Skeletal muscle satellite cell (primary cell): Measurements from ENCODE around the gene CYB5R4.

Experiments
- H3K27me3 ChIP-seq: 2 replicates; pipeline ENCODE4 v1.7.0; 2013; ENCODE audit warnings: low read length; ENCODE audit not compliant: control insufficient read depth, insufficient read depth
- H3K36me3 ChIP-seq: 2 replicates; pipeline ENCODE4 v1.7.0; 2013; ENCODE audit warnings: mild to moderate bottlenecking, control low read depth, low read length; ENCODE audit not compliant: insufficient read depth
- H3K4me1 ChIP-seq: 2 replicates; pipeline ENCODE4 v1.7.0; 2013; ENCODE audit warnings: low read length; ENCODE audit not compliant: control insufficient read depth, insufficient read depth
- H3K4me2 ChIP-seq: 2 replicates; pipeline ENCODE4 v1.7.0; 2013; ENCODE audit warnings: mild to moderate bottlenecking, low read length
- H3K4me3 ChIP-seq: 2 replicates; pipeline ENCODE4 v1.7.0; 2013; ENCODE audit warnings: low read length
- H3K9ac ChIP-seq: 2 replicates; pipeline ENCODE4 v1.7.0; 2013; ENCODE audit warnings: mild to moderate bottlenecking, low read depth, low read length, moderate library complexity
- H3K9me3 ChIP-seq: replicated peaks from 2 replicates; pipeline ENCODE4 v1.7.0; 2013; ENCODE audit warnings: mild to moderate bottlenecking, control low read depth, low read length

CYB5R4 gene

DNA sequence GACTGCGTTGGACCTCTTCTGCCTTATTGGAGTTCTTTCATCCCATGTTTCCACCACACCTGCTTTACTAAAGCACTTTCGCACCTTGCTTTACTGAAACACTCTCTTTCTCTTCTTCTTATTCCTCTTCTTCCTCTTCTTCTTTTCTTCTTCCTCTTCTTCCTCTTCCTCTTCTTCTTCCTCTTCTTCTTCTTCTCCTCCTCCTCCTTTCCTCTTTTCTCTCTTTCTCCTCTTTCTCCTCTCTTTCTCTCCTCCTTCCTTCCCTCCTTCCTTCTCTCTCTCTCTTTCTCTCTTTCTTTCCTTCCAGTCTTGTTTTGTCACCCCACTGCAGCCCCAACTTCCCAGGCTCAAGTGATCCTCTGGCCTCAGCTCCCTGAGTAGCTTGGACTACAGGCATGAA lies 10.4 kb upstream of the CYB5R4 start:
- Histone ChIP-seq H3K9me3 (no peaks in the 10 kb centered on the region), H3K36me3 (no peaks in the 10 kb centered on the region), H3K27me3 (peaks cover 36% of the 10 kb centered on the region), H3K4me1 (peaks cover 10% of the 10 kb centered on the region), H3K9ac (no peak overlapping the region), H3K4me2 (no peak overlapping the region), H3K4me3 (no peak overlapping the region)

DNA sequence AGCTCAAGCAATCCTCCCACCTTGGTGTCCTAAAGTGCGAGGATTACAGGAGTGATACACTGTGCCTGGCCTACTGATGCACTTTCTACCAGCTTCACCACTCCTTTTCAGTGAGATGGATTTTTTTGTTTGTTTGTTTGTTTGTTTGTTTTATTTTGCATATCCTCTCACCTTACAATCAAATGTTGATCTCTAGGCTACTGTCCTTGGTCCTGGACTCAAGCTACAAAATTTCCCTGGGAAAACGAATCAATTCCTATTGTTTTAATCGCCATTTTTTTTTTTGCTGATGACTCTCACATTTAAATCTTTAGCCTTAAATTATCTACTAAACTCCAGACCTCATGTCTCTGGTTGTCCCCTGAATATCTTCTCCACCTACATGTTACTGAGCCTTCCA lies 9.9 kb upstream of the CYB5R4 start:
- Histone ChIP-seq H3K4me2 (no peak overlapping the region), H3K9ac (no peak overlapping the region), H3K9me3 (no peaks in the 10 kb centered on the region), H3K4me3 (no peak overlapping the region), H3K4me1 (peaks cover 10% of the 10 kb centered on the region), H3K27me3 (peaks cover 41% of the 10 kb centered on the region), H3K36me3 (no peaks in the 10 kb centered on the region)

GRCh38 chr6:83852528-83853177 lies 6.8 kb upstream of the CYB5R4 start:
- peak overlapping the region; percentile 70 for H3K4me3 ChIP-seq
- H3K27me3 ChIP-seq = peaks cover 56% of the 10 kb centered on the region
- peak overlapping the region; percentile 93 for H3K4me2 ChIP-seq
- H3K9ac ChIP-seq = peak overlapping the region; percentile 22
- H3K36me3 ChIP-seq = no peaks in the 10 kb centered on the region
- peaks cover 10% of the 10 kb centered on the region for H3K4me1 ChIP-seq
- no peaks in the 10 kb centered on the region for H3K9me3 ChIP-seq

DNA sequence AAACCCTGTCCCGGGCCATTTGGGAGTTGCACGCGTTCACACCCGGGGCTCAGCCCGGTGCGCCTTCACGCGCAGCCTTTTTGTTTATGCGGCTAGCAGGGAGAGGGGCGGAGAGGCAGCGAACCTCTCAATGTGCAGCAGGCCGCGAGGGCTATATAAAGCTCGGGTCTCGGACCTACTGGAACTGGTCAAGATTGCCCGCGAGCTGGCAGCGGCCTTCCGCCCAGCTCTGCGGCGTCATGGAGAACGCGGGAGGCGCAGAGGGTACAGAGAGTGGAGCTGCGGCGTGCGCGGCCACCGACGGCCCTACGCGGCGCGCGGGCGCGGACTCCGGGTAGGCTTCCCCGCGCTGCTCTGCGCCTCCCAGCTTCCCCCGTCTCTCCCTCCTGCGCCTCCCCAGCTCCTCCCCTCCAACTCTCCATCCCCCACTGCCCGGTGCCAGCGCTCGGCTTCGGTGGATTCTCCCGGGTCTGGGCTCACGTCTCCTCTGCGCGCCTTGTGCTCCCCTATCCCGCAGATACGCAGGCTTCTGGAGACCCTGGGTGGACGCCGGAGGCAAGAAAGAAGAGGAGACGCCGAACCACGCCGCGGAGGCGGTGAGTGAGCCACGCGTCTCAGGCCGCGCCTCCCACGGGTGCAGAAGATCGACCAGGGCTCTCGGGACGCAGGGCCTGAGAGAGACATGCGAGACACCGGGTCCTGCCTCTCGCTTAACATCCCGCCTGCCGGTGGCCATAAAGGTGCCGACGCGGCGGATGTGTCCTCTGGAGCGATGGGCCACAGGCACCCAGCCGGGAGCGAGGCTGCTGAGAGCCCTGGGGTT lies 6.1 kb upstream of the CYB5R4 start, which contains the start of gene RIPPLY2:
Gene RIPPLY2 (plus strand): TSS at position 183 of the 823 bp plus-strand sequence. CDS start 57 bp downstream, at position 240.
- Histone ChIP-seq H3K4me1 (peaks cover 10% of the 10 kb centered on the region), H3K4me3 (peak within 1 kb of the TSS; percentile 70), H3K9me3 (no peaks in the 10 kb centered on the region), H3K9ac (peak within 1 kb of the TSS; percentile 22), H3K27me3 (peaks cover 56% of the 10 kb centered on the region), H3K36me3 (no peaks in the 10 kb centered on the region), H3K4me2 (peak within 1 kb of the TSS; percentile 93)

GRCh38 chr6:83854001-83854501 lies 5.4 kb upstream of the CYB5R4 start:
- H3K4me2 ChIP-seq = peak overlapping the region; percentile 93
- H3K36me3 ChIP-seq = no peaks in the 10 kb centered on the region
- H3K27me3 ChIP-seq = peaks cover 56% of the 10 kb centered on the region
- H3K4me1 ChIP-seq = peaks cover 11% of the 10 kb centered on the region
- H3K9me3 ChIP-seq = no peaks in the 10 kb centered on the region
- H3K4me3 ChIP-seq = peak overlapping the region; percentile 70
- H3K9ac ChIP-seq = no peak overlapping the region

- Histone ChIP-seq H3K27me3 (peaks cover 52% of the 10 kb centered on the region), H3K4me1 (peaks cover 13% of the 10 kb centered on the region), H3K36me3 (no peaks in the 10 kb centered on the region), H3K9ac (no peak overlapping the region), H3K4me3 (no peak overlapping the region), H3K4me2 (no peak overlapping the region), H3K9me3 (no peaks in the 10 kb centered on the region)
Measured at GRCh38 chr6:83854766-83855165, 4.7 kb upstream of the CYB5R4 start.

- H3K9ac ChIP-seq = peak overlapping the region; percentile 84
- peak overlapping the region; percentile 79 for H3K4me2 ChIP-seq
- peak overlapping the region; percentile 80 for H3K4me3 ChIP-seq
- peaks cover 7% of the 10 kb centered on the region for H3K27me3 ChIP-seq
- no peaks in the 10 kb centered on the region for H3K9me3 ChIP-seq
- no peaks in the 10 kb centered on the region for H3K36me3 ChIP-seq
- peaks cover 18% of the 10 kb centered on the region for H3K4me1 ChIP-seq
Measured at GRCh38 chr6:83860359-83860755, 868 bp downstream of the CYB5R4 start.

- H3K36me3 ChIP-seq = no peaks in the 10 kb centered on the region
- peak overlapping the region; percentile 79 for H3K4me2 ChIP-seq
- H3K4me3 ChIP-seq = peak overlapping the region; percentile 80
- H3K9ac ChIP-seq = no peak overlapping the region
- no peaks in the 10 kb centered on the region for H3K9me3 ChIP-seq
- H3K27me3 ChIP-seq = peaks cover 3% of the 10 kb centered on the region
- H3K4me1 ChIP-seq = peaks cover 18% of the 10 kb centered on the region
Measured at GRCh38 chr6:83860782-83861495, 1.4 kb downstream of the CYB5R4 start.

GRCh38 chr6:83862776-83863471 lies 3.4 kb downstream of the CYB5R4 start:
- Histone ChIP-seq H3K4me2 (no peak overlapping the region), H3K27me3 (no peaks in the 10 kb centered on the region), H3K36me3 (no peaks in the 10 kb centered on the region), H3K9ac (no peak overlapping the region), H3K4me3 (no peak overlapping the region), H3K9me3 (no peaks in the 10 kb centered on the region), H3K4me1 (peaks cover 29% of the 10 kb centered on the region)

DNA sequence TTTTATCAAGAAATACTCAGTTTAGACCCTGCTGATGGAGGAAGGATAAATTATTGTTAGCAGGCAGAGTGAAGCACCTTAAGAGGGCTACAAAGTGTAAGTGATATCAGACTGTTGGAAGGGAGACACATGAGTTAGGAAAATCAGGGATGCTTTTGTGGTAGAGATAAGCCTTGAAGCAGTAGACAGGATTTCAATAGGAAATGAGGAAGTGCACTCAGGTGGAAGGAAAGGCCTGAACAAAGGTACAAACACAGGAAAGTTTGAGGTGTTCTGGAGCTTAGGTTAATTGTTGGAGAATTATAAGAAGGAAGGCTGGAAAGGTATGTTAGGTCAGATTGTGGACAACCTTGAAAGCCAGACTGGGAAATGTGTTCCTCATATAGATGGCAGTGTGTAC lies 7.6 kb downstream of the CYB5R4 start:
- Histone ChIP-seq H3K9me3 (no peaks in the 10 kb centered on the region), H3K9ac (peak overlapping the region; percentile 56), H3K27me3 (no peaks in the 10 kb centered on the region)

More for the DNA sequence above, 7.6 kb downstream of the CYB5R4 start:
- peaks cover 30% of the 10 kb centered on the region for H3K4me1 ChIP-seq
- H3K4me3 ChIP-seq = no peak overlapping the region
- peak overlapping the region; percentile 2 for H3K4me2 ChIP-seq
- H3K36me3 ChIP-seq = peaks cover 3% of the 10 kb centered on the region
